Epidermal melanocyte (primary cell): ENCODE results near the gene ACOX2.

Source experiments
- DNase-seq: peaks from one replicate; pipeline ENCODE4 v3.0.0; 2011; ENCODE audit warnings: low spot score; ENCODE audit not compliant: insufficient read length

Gene ACOX2

DNA sequence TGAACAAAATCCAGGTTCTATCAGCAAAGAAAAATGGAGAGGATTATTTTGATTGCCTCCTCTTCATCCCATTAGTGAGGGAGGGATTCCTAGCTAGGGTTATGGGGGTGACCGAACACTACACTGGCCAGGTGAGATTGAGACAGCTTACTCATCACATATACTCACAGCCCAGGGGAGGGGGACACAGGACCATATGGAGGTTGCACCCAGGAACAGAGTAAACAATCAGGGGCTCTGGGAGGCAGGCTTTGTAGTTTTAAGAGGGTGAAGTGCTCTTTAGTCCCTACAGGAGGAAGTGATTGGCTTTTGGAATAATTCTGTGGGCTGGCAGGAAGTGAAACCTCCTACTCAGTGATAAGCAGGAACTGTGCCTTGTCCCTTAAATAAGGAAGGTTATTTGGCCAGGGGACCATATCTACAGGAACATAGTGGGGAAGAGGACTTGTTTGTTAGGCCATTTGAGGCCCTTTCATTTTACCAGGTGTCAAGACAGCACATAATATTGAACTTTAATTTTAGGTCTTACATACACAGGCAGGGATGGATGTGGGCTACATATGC lies 62.6 kb downstream of the ACOX2 start:
- no peak for DNase-seq

DNA sequence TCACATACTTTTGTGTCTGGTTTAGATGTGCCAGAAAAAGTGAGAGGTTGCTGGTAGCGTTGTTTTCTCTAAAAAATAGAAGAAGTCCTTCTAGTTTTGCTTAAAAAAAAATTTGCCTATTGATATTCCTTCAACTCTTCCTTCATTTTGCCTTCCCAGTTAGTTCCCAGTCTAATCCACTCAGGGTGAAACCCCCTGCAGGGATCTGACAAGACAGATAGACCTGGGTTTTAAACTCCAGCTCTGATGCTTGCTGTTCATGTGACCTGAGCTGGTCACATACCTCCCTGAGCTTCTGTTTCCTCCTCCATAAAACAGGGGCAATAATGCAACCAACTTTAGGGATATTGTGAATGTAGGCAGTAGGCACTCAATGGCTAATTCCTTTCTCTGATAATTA lies 63.7 kb downstream of the ACOX2 start:
- no peak for DNase-seq

DNA sequence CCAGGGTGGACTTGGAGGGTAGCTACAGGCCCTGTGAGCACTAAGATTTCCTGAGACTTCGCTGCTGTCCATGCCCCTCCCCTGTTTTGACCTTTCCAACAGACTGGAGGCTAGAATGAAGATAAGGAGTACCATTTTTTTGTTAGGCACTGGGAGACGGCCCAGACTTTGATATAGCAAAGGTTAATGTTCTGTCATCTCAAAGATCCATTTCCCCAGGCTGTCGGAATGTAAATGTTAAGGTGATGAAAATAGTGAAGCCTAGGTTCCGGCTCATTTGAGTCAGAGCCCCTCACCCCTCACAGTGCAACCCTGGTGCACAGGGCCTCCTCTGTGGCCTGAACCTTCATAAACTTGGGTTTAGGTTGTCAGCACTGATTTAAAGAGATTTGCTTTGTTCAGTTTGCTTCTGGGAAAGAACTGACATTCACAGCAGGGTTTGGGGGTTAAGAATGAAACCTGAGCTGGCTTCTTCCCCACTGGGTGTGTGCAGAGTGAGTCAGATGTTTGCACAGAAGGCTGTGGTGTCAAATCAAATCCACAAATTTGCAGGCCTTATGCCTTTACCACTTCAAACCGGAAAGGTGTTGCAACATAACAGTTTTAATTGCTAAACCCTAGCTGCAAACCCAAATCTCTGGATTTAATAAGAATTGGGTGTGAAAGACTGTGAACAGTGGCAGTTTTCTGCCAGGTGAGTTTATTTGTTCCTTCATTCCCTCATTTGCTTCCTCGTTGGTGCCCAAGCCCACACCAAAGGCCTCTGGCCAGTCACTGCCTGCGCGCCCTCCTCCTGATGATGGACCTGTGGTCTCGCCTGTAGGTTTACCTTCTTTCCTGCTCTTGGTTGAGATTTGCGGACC lies 65.7 kb downstream of the ACOX2 start:
- no peak for DNase-seq

DNA sequence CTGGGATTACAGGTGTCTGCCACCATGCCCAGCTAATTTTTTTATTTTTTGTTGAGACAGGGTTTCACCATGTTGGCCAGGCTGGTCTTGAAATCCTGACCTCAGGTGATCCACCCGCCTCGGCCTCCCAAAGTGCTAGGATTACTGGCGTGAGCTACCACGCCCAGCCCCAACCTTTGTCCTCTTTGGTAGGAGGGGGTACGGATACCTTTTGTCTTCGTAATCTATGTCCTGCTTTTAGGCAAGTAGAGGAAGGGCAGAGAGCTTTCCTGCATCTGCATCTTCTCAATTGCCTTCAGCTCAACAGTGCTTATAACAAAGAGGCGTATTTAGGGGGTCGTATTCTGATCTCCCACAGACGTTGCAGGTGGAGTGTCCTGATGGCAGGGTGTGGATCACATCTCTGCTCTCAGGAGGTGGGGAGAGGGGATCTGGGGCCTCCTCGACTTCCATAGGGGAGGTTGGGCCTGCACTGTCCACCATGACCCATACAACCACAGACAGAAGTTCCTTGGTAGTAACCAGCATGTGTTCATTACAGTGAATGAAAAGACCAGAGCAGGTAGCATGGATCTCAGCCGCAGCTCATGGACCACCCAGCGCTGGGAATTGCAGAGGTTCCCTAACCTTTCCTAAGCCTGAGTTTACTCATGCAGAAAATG lies 66.5 kb downstream of the ACOX2 start:
- no peak for DNase-seq

DNA sequence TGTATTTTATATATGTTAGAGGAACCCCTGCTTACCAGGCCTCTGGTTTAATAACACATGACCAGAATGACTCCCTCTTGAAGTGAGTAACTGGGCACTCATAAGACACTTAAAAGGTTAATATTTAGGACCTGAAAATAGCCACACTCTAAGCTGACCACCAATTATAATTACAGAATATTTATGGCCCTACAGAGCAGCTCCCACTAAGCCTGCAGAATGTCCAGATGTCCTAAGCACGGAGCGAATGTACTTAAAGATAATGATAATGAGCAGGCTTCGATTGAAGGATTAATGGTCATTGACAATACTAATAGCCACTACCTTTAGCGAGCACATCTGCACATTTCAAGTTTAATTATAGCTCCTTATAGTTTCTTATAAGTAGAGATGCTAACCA lies 67.9 kb downstream of the ACOX2 start:
- DNase-seq = no peak

DNA sequence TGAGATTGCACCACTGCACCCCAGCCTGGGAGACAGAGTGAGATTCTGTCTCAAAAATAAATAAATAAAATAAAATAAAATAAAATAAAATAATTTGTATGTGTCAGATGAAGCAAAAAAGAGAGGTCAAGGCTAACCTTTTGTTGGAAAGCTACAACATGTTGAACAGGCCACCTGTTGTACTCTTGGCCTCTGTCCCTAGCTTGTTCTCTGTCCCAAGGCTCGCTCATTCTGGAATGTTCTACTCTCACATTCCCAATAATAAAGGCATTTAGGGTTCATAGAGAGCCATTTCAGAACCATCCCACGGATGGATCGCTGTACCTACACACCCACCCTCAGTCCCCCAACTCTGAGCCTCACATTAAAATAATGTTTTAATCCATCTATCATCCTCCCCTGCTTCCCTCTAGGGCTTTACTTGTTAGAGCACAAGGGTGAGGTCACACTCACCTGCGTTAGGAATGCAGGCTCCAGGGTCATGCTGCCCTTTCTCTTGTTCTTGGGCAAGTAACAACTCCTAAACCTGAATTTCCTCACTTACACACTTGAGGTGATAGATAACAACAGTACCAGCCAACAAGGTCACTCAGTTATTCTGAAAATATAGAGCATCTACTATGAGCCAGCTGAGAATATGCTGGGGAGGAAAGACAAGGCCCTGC lies 70.0 kb downstream of the ACOX2 start:
- DNase-seq = no peak

DNA sequence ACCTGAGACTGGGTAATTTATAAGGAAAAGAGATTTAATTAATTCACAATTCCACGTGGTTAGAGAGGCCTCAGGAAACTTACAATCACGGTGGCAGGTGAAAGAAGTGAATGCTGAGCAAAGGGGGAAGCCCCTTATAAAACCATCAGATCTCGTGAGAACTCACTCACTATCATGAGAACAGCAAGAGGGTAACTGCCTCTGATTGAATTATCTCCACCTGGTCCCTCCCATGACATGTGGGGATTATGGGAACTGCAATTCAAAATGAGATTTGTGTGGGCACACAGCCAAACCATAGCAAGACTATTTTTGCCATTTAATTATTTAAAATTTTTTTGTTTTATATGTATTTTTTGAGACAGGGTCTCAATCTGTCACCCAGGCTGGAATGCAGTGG lies 72.1 kb downstream of the ACOX2 start:
- DNase-seq = no peak

DNA sequence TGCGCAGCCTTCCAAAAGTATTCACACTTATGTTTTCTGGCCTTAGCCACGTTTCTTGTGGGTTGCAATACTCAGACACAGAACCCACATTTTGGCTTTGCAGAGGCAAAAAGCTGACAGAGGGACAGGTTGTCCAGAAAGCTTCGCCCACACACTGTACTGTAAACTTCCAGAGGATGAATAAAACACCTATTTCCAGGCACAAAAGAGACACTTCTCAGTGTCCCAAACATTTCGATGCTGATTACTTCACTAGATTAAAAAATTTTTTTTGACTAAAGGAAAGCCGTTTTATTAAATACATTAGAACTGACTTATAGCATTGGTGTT lies 73.1 kb downstream of the ACOX2 start:
- DNase-seq = no peak

DNA sequence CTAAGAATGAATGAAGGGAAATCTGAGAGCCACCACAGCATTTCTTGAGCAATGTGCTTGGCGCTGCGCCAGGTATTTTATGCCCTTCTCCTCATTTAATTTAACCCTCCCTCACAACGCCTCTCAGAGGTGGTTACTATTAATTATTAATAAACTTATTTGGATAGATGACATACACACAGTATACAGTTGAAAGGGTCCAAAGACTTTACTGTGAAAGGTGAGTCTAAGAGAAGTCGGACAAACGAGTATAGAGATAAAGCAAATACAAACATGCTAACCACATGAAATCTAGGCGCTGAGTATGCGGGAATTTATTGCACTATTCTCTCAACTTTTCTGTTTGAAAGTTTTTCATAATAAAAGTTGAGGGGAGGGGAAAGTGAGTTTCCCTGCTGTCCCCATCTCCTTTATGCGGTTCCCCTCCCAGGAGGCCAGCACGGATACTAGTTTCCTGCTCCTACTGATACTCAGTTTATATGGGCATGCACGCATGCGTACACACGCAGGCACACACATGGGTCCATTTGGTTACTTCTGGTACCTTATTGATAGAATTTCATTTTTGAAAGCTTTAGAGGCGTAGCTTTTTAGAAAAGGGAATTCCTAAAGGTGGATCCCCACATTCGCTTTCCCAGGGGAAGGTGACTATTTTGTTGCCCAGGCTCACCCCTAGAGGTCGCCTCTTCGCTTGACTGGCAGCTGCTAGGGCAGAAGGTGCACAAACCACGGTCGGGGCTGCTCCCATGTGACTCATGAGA lies 73.6 kb downstream of the ACOX2 start:
- peak; percentile 73 for DNase-seq

DNA sequence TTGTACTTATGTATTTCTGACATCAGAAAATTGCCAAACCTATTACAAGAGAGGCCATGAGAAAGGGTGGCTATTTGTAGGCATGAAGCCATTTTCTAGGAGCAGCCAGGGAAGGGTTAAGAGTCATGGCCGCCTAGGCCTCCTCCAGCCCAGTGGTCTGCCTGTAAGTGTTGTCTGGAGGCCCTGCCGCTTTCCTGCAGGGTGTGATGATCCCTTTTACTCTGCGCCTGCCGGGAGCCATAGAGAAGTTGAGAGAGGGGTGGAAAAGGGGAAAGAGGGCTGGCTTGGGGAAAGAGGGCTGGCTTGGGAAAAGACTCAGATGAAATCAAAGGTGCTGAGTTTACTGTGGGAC lies 74.2 kb downstream of the ACOX2 start:
- DNase-seq = no peak

DNA sequence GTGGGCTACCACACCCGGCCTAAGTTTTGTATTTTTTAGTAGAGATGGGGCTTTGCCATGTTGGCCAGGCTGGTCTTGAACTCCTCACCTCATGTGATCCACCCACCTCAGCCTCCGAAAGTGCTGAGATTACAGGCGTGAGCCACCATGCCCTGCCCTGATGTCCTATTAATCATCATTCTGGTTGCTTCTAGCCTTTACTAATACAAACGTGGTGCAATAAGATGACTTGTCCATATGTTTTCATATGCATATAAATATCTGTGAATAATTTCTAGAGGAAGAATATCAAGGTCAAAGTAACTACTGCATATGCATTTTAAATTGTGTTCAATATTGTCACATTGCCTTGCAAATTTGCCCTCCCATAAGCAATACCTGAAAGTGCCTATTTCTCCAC lies 77.8 kb downstream of the ACOX2 start:
- DNase-seq = no peak
